ENCODE data around the gene HAO1. TPM values are rescaled to one million over a fixed set of nuclear protein-coding genes. Genes with fewer than 3 reads are reported as not detected.
A peak's percentile ranks its signal among the peaks of the same experiment; 100 is the strongest.
"Not testable (repeated sequence)": the region's sequence is repeated elsewhere in the genome, so short reads cannot be mapped to it uniquely, and the experiment has no call there.

Gene HAO1
- polyA plus RNA-seq, 1 donor: not detected

GRCh38 chr20:7850775-7851490 is 89.3 kb downstream of the HAO1 start:
- no peak for DNase-seq

- DNase-seq: no peak
These were observed 90.6 kb downstream of the HAO1 start for GRCh38 chr20:7849675-7850074.

- no peak for DNase-seq
These were observed 91.9 kb downstream of the HAO1 start for GRCh38 chr20:7848351-7848750.

DNA sequence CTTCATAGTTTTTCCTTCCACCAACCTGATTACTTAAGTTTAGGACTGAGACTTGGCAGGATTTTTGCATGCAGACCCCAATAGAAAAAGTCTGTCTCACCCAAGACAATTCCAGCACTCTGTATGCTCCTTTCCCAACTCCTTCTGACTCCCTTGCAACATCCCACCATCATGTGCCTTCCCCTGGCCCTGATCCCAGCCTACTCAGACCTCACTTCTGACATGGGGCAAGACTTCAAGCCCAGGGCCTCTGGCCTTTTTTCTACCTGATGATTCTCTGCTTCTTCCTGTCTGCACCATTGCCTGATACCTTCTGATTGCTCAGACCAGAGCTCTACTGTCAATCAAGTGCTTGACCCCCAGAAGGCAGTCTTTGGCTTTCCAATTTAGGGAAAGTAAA is 96.6 kb downstream of the HAO1 start:
- no peak for DNase-seq

DNA sequence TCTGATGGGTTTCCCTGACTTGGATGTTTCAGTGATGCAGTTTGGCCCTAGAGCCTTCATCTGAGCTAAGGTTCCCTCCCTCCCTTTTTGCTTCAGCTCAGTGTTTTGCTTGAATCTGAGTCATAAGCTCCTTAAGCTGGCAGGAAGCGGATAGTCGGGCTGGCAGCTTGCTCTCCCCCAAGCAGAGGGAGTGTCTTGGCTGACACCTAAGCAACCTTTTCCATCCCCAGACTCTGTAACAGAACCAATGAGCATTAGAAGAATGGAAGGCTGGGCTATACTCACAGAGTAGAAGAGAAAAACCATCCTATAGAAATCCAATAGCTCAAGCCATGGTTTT is 98.3 kb downstream of the HAO1 start:
- DNase-seq: peak; percentile 73

DNA sequence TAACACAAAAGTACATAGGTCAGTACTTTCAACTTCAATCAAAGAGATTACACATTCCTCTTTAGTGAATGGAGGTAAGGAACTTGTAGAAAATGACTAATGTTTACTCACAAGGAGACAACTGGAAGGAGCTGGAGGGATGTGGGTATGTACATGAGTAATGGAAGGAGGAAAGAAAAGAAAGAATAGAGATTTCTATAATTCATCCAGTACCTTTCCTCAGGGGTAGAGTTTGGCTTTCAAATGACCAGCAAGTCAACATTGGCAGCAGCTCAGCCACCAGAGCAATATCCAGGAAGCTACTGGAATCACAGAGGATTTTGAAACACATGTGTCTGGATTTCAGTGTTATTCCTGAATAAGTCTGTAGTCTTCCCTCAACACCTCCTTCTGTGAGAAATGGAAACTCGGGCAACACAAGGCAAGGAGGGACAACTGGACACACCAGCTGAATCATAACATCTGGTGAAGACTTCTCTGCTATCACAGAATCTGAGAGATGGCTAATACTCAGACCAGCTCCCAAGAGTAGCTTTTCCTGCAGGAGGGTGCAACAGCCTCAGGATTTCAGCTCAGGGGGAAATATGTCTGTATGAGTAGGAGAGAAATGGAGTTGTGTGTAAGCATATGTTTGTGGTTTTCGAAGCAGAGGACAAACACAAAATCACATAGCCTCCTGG is 98.8 kb downstream of the HAO1 start:
- peak; percentile 11 for DNase-seq

DNA sequence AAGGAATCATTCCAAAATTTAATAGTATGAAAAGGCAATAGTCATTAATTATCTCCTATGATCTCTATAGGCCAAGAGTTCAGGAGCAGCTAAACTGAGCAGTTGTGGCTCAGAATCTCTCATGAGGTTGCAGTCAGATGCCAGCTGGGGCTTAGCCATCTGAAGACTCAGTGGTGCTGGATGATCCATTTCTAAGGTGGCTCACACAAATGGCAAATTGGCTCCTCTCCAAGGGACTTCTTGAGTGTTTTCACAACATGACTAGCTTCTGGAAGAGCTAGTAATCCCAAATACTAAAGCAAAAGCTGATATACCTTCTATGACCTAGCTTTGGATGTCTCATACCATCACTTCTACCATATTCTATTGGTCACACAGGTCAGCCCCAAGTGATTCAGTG is 104.2 kb downstream of the HAO1 start:
- no peak for DNase-seq

DNA sequence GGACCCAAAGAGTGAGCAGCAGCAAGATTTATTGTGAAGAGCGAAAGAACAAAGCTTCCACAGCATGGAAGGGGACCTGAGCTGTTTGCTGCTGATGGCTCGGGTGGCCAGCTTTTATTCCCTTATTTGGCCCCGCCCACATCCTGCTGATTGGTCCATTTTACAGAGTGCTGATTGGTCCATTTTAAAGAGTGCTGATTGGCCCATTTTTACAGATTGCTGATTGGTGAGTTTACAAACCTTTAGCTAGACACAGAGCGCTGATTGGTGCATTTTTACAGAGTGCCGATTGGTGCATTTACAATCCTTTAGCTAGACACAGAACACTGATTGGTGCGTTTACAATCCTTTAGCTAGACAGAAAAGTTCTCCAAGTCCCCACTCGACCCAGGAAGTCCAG is 105.8 kb downstream of the HAO1 start:
- not testable (repeated sequence) for DNase-seq

Other genes with a start within 250 kb of the HAO1 start
- gene TMX4, start 79.3 kb upstream of the HAO1 start, polyA plus RNA-seq (ENCODE audit: insufficient read length): 17.5 TPM
- gene PLCB1, start 191.8 kb upstream of the HAO1 start, polyA plus RNA-seq (ENCODE audit: insufficient read length): 15.9 TPM